Adrenal gland (tissue), 12 donors: ENCODE measurements around the gene MYLK. TPM values are rescaled to one million over a fixed set of nuclear protein-coding genes. Genes with fewer than 3 reads are reported as not detected.

Source experiments
- DNase-seq, 7 donors: peaks; one replicate each; pipeline ENCODE4 v3.0.0-alpha.2; 2019 to 2020
- H3K27ac ChIP-seq, 5 donors: fragments of 200-600 bp; sonication (generic) in 4 of 5; 1 replicate in 3 of 5; 2 replicates in 2 of 5; pipeline versions ENCODE4 v1.5.1 to v1.8.0; 2016 to 2020; ENCODE audit warnings: mild to moderate bottlenecking in 1 of 5
- H3K27me3 ChIP-seq: fragments of 200-600 bp; 2 replicates; pipeline ENCODE4 v1.8.0; 2021
- H3K36me3 ChIP-seq, 2 donors: fragments of 200-600 bp; replicated peaks in 1 of 2; 1 replicate in 1 of 2; 2 replicates in 1 of 2; pipeline versions ENCODE4 v1.5.1 to v1.8.0; 2018 to 2022
- H3K4me1 ChIP-seq, 2 donors: fragments of 200-600 bp; replicated peaks in 1 of 2; 1 replicate in 1 of 2; 2 replicates in 1 of 2; pipeline versions ENCODE4 v1.5.1 to v1.8.0; 2018 to 2021
- H3K4me3 ChIP-seq, 4 donors: fragments of 200-600 bp; sonication (generic) in 3 of 4; one replicate each; pipeline ENCODE4 v1.5.1; 2016 to 2018
- H3K9me3 ChIP-seq, 3 donors: fragments of 200-600 bp; sonication (generic) in 1 of 3; replicated peaks in 1 of 3; 1 replicate in 2 of 3; 2 replicates in 1 of 3; pipeline versions ENCODE4 v1.5.1 to v1.8.0; 2016 to 2021
- CTCF ChIP-seq, 6 experiments: fragments of 450-650 bp in 4 of 6; fragments of 200-600 bp in 2 of 6; sonication (generic) in 1 of 6; IDR thresholded peaks; 1 replicate in 5 of 6; 2 replicates in 1 of 6; pipeline versions ENCODE4 v1.5.1 to v1.8.0; 2016 to 2021; ENCODE audit warnings: antibody characterized with exemption in 6 of 6, mild to moderate bottlenecking in 2 of 6, moderate library complexity in 1 of 6
- POLR2A ChIP-seq, 2 donors: fragments of 450-650 bp; IDR thresholded peaks; one replicate each; pipeline ENCODE4 v1.6.1; 2017; ENCODE audit warnings: antibody characterized with exemption in 2 of 2, mild to moderate bottlenecking in 2 of 2, moderate library complexity in 1 of 2
- WGBS, 4 donors: extraction: QIAGEN DNeasy Blood & Tissue Kit in 2 of 4; methylation state at CpG; one replicate each; pipeline versions ENCODE4 v1.1.5 to v1.1.7; 2013 to 2017; 5-methylcytosine and 5-hydroxymethylcytosine counted together
- intact Hi-C, 2 donors: fragments of 100-400 bp; cut with DNase I; formaldehyde crosslinking; loops; one replicate each; pipeline versions ENCODE4 v1.14.1 to v1.15.0; 2022 to 2023
- polyA plus RNA-seq, 3 donors: library from polyadenylated mRNA; stranded (reverse); fragments of 200-250 nt in 2 of 3; fragments of 350-450 nt in 1 of 3; fragmentation: Illumina TruSeq in 1 of 3; extraction: RNeasy Lipid Tissue Mini Kit (QIAGEN cat#74804) in 1 of 3; gene quantifications; one replicate each; pipeline ENCODE4 v1.2.3, GENCODE V29; 2013 to 2014
- total RNA-seq, 9 donors: library from RNA; depleted of rRNA in 4 of 9; stranded (reverse); fragments of >200 nt in 4 of 9; fragments of 120-200 nt in 1 of 9; fragmentation: NEBNext Ultra II Directional in 1 of 9; extraction: Animal tissue kit (Norgen Biotek cat#: 25700) in 1 of 9; gene quantifications; one replicate each; pipeline versions ENCODE4 v1.1.0 to v1.2.4, GENCODE V29; 2013 to 2023
- donor health status: healthy with polysubstance abuse.
- donor health status: Bipolar disorder and iron deficiency.
- donor health status: DM: yes; HTN: yes; CAD: no.
- donor health status: DM: no; HTN: no; CAD: no.
- donor health status: DM: no; HTN: no; CAD: no.
- donor health status: DM: yes; HTN: yes; CAD: no.

MYLK gene
- total and polyA plus RNA-seq, 12 donors = 13.3 to 124 (median 53.8) TPM

GRCh38 chr3:123627673-123628670, 256.2 kb downstream of the MYLK start:
- 77 to 90% (median 89%) methylated on average over 6 of the region's 6 CpGs for WGBS, 4 donors
- H3K36me3 ChIP-seq = peaks cover 0 to 7% of the 10 kb centered on the region in 2 donors
- H3K4me3 ChIP-seq = no peak overlapping the region
- peaks cover 0 to 5% of the 10 kb centered on the region in 2 donors for H3K4me1 ChIP-seq
- TF ChIP-seq CTCF (IDR thresholded peaks at IDR 0.05) = no peak
- TF ChIP-seq POLR2A (IDR thresholded peaks at IDR 0.05) = no peak
- no peak overlapping the region for H3K27ac ChIP-seq
- DNase-seq = peak in 1 of 7 donors; percentile 15
- no peaks in the 10 kb centered on the region for H3K9me3 ChIP-seq
- no peaks in the 10 kb centered on the region for H3K27me3 ChIP-seq
- intact Hi-C loops = no loop called here

- Histone ChIP-seq H3K36me3 (peaks cover 0 to 7% of the 10 kb centered on the region in 2 donors), H3K27ac (no peak overlapping the region), H3K4me3 (no peak overlapping the region), H3K4me1 (no peaks in the 10 kb centered on the region), H3K27me3 (no peaks in the 10 kb centered on the region), H3K9me3 (no peaks in the 10 kb centered on the region)
- intact Hi-C loops = no loop called here
- no peak for TF ChIP-seq CTCF (IDR thresholded peaks at IDR 0.05)
- TF ChIP-seq POLR2A (IDR thresholded peaks at IDR 0.05) = no peak
- 91 to 94% (median 92%) methylated on average over 4 to 7 of the region's 7 CpGs for WGBS, 4 donors
- DNase-seq = peak in 1 of 7 donors; percentile 12
These were observed 257.3 kb downstream of the MYLK start for GRCh38 chr3:123626881-123627280.

- no peak overlapping the region for H3K4me3 ChIP-seq
- H3K9me3 ChIP-seq = no peaks in the 10 kb centered on the region
- no peaks in the 10 kb centered on the region for H3K27me3 ChIP-seq
- no peak for TF ChIP-seq POLR2A (IDR thresholded peaks at IDR 0.05)
- no peak for TF ChIP-seq CTCF (IDR thresholded peaks at IDR 0.05)
- H3K27ac ChIP-seq = no peak overlapping the region
- intact Hi-C loops = no loop called here
- no peaks in the 10 kb centered on the region for H3K4me1 ChIP-seq
- DNase-seq = no peak
- peaks cover 0 to 7% of the 10 kb centered on the region in 2 donors for H3K36me3 ChIP-seq
- 79 to 100% (median 96%) methylated on average over 1 of the region's 1 CpG for WGBS, 4 donors
These were observed 259.8 kb downstream of the MYLK start for GRCh38 chr3:123624302-123624701.

- TF ChIP-seq CTCF (IDR thresholded peaks at IDR 0.05) (no peak), POLR2A (IDR thresholded peaks at IDR 0.05) (no peak)
- no peaks in the 10 kb centered on the region for H3K9me3 ChIP-seq
- H3K36me3 ChIP-seq = peaks cover 0 to 7% of the 10 kb centered on the region in 2 donors
- no peak for DNase-seq
- peaks cover 3 to 6% of the 10 kb centered on the region in 2 donors for H3K4me1 ChIP-seq
- intact Hi-C loops = no loop called here
- WGBS, 4 donors = 78 to 86% (median 81%) methylated on average over 5 of the region's 5 CpGs
- no peaks in the 10 kb centered on the region for H3K27me3 ChIP-seq
- no peak overlapping the region for H3K4me3 ChIP-seq
- no peak overlapping the region for H3K27ac ChIP-seq
These were observed 260.7 kb downstream of the MYLK start for GRCh38 chr3:123623346-123623880.
